ENCODE data around the gene C14orf39. TPM values are rescaled to one million over a fixed set of nuclear protein-coding genes. Genes with fewer than 3 reads are reported as not detected.

Gene C14orf39
- total RNA-seq, 2 experiments from 2014 or later, result not detected

- Mint-ChIP-seq H3K27me3 (ENCODE audit: low read depth) (peaks cover 81% of the 10 kb centered on the region), H3K36me3 (ENCODE audit: low read depth) (no peaks in the 10 kb centered on the region), H3K9me3 (no peaks in the 10 kb centered on the region), H3K4me1 (ENCODE audit: low read depth) (peaks cover 30% of the 10 kb centered on the region), H3K4me3 (no peak within 1 kb of the TSS), H3K27ac (no peak within 1 kb of the TSS)
- CTCF ChIA-PET, result no interaction called here
- no peak for DNase-seq
- intact Hi-C loops (cut with micrococcal nuclease), result loop anchor here (10.0 kb wide), 1 partner anchor 314 kb away; no protein-coding TSS in a partner anchor
These were observed 23.0 kb upstream of the C14orf39 start, which contains the start of gene SIX6 for GRCh38 chr14:60508707-60509437. SIX6 (plus strand) TSS chr14:60509146; CDS start chr14:60509399, 253 bp downstream.

DNA sequence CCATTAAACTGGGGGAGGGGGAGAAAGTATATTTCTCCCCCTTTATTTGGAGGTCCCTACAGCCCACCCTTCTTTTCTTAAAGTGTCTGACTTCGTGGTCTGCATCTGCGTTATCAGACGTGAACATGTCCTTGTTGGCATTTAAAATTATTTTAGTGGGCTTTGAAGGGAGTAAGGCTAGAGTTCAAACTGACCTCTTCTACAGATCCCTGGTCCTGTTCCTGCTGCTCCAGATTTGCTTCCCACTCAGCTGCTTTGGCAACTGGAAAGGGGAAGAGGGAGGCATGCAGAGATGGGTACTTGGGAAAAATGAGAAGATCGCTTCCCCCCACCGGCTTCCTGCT, 22.5 kb upstream of the C14orf39 start:
- Mint-ChIP-seq H3K27me3 (ENCODE audit: low read depth) (peaks cover 82% of the 10 kb centered on the region), H3K4me3 (no peak overlapping the region), H3K36me3 (ENCODE audit: low read depth) (no peaks in the 10 kb centered on the region), H3K4me1 (ENCODE audit: low read depth) (peaks cover 30% of the 10 kb centered on the region), H3K27ac (no peak overlapping the region), H3K9me3 (no peaks in the 10 kb centered on the region)
- CTCF ChIA-PET, result no interaction called here
- intact Hi-C loops (cut with micrococcal nuclease), result loop anchor here (10.0 kb wide), 1 partner anchor 314 kb away; no protein-coding TSS in a partner anchor
- no peak for DNase-seq

GRCh38 chr14:60506985-60507829, 21.3 kb upstream of the C14orf39 start:
- intact Hi-C loops (cut with micrococcal nuclease), result loop anchor here (2.0 to 10.0 kb wide), 2 partner anchors 22 to 312 kb away; no protein-coding TSS in a partner anchor
- Mint-ChIP-seq H3K36me3 (ENCODE audit: low read depth) (no peaks in the 10 kb centered on the region), H3K4me3 (no peak overlapping the region), H3K27me3 (ENCODE audit: low read depth) (peaks cover 78% of the 10 kb centered on the region), H3K4me1 (ENCODE audit: low read depth) (peaks cover 30% of the 10 kb centered on the region), H3K9me3 (no peaks in the 10 kb centered on the region), H3K27ac (no peak overlapping the region)
- no peak for DNase-seq
- CTCF ChIA-PET, result no interaction called here

GRCh38 chr14:60506462-60506984, 20.7 kb upstream of the C14orf39 start:
- CTCF ChIA-PET, result no interaction called here
- H3K36me3 Mint-ChIP-seq (ENCODE audit: low read depth), result no peaks in the 10 kb centered on the region
- no peak for DNase-seq
- no peak overlapping the region for H3K27ac Mint-ChIP-seq
- peaks cover 30% of the 10 kb centered on the region for H3K4me1 Mint-ChIP-seq (ENCODE audit: low read depth)
- no peaks in the 10 kb centered on the region for H3K9me3 Mint-ChIP-seq
- H3K27me3 Mint-ChIP-seq (ENCODE audit: low read depth), result peaks cover 79% of the 10 kb centered on the region
- intact Hi-C loops (cut with micrococcal nuclease), result loop anchor here (2.0 to 10.0 kb wide), 2 partner anchors 22 to 312 kb away; no protein-coding TSS in a partner anchor
- no peak overlapping the region for H3K4me3 Mint-ChIP-seq

DNA sequence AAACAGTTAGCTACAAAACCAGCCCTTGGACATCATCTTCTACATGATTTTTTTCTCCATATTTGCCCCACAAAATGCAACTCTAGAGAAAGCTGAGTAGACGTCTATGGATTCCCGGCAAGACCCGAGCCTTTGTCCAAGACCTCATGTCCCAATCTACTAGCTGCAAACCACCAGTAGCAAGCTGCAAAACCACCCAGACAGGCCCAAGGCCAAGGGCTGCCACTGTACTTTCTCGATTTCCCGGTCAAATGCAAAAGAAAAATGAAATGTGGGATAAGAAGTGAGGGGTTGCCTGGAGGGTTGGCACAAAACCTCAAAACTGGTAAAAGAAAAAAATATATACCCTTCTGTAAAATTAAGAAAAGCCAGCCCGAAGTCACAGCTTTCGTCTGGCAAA, 20.1 kb upstream of the C14orf39 start:
- intact Hi-C loops (cut with micrococcal nuclease), result loop anchor here (2.0 to 10.0 kb wide), 2 partner anchors 21 to 311 kb away; no protein-coding TSS in a partner anchor
- Mint-ChIP-seq H3K27ac (no peak overlapping the region), H3K36me3 (ENCODE audit: low read depth) (no peaks in the 10 kb centered on the region), H3K4me3 (no peak overlapping the region), H3K4me1 (ENCODE audit: low read depth) (peaks cover 28% of the 10 kb centered on the region), H3K27me3 (ENCODE audit: low read depth) (peaks cover 80% of the 10 kb centered on the region), H3K9me3 (no peaks in the 10 kb centered on the region)
- CTCF ChIA-PET, result interaction anchor here (0.6 kb wide), 1 partner anchor 10 kb away, joined by 3 read pairs; no protein-coding TSS in a partner anchor
- DNase-seq, result no peak

- no peak overlapping the region for H3K4me3 Mint-ChIP-seq
- DNase-seq, result no peak
These were observed 19.6 kb upstream of the C14orf39 start for GRCh38 chr14:60505448-60505847.

GRCh38 chr14:60502541-60502940, 16.7 kb upstream of the C14orf39 start:
- Mint-ChIP-seq H3K9me3 (no peaks in the 10 kb centered on the region), H3K4me1 (ENCODE audit: low read depth) (peaks cover 7% of the 10 kb centered on the region), H3K4me3 (no peak overlapping the region), H3K27me3 (ENCODE audit: low read depth) (peaks cover 52% of the 10 kb centered on the region), H3K36me3 (ENCODE audit: low read depth) (no peaks in the 10 kb centered on the region), H3K27ac (no peak overlapping the region)
- CTCF ChIA-PET, result interaction anchor here (0.7 kb wide), 1 partner anchor 151 kb away, joined by 3 read pairs; no protein-coding TSS in a partner anchor
- no peak for DNase-seq
- intact Hi-C loops (cut with micrococcal nuclease), result loop anchor here (10.0 kb wide), 1 partner anchor 308 kb away; no protein-coding TSS in a partner anchor

More at GRCh38 chr14:60505448-60505847, 19.6 kb upstream of the C14orf39 start:
- intact Hi-C loops (cut with micrococcal nuclease), result loop anchor here (10.0 kb wide), 1 partner anchor 311 kb away; no protein-coding TSS in a partner anchor
- no peaks in the 10 kb centered on the region for H3K9me3 Mint-ChIP-seq
- no peaks in the 10 kb centered on the region for H3K36me3 Mint-ChIP-seq (ENCODE audit: low read depth)
- H3K4me1 Mint-ChIP-seq (ENCODE audit: low read depth), result peaks cover 25% of the 10 kb centered on the region
- peaks cover 74% of the 10 kb centered on the region for H3K27me3 Mint-ChIP-seq (ENCODE audit: low read depth)
- no peak overlapping the region for H3K27ac Mint-ChIP-seq
- CTCF ChIA-PET, result interaction anchor here (0.6 kb wide), 1 partner anchor 11 kb away, joined by 3 read pairs; no protein-coding TSS in a partner anchor

- Mint-ChIP-seq H3K4me3 (no peak overlapping the region), H3K36me3 (ENCODE audit: low read depth) (no peaks in the 10 kb centered on the region), H3K27ac (no peak overlapping the region), H3K4me1 (ENCODE audit: low read depth) (no peaks in the 10 kb centered on the region), H3K9me3 (no peaks in the 10 kb centered on the region), H3K27me3 (ENCODE audit: low read depth) (peaks cover 22% of the 10 kb centered on the region)
- no peak for DNase-seq
- CTCF ChIA-PET, result interaction anchor here (0.5 to 1.1 kb wide), 2 partner anchors 17 to 286 kb away, joined by 3 read pairs; no protein-coding TSS in a partner anchor
- intact Hi-C loops (cut with micrococcal nuclease), result no loop called here
These were observed 10.1 kb upstream of the C14orf39 start for GRCh38 chr14:60495946-60496345.

DNA sequence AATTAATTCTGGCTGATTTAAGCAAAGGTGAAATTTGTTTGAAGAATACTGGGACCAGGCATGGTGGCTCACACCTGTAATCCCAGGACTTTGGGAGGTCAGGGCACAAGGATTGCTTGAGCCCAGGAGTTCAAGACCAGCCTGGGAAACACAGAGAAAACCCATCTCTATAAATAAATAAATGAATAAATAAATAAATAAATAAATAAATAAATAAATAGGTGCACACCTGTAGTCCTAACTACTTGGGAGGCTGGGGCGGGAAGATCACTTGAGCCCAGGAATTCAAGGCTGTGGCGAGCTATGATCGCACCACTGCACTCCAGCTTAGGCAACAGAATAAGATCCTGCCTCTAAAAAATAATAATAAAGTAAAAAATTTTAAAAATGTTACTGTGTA, 4.4 kb upstream of the C14orf39 start:
- Mint-ChIP-seq H3K27me3 (ENCODE audit: low read depth) (peaks cover 17% of the 10 kb centered on the region), H3K9me3 (no peaks in the 10 kb centered on the region)

GRCh38 chr14:60488175-60488574, 2.3 kb upstream of the C14orf39 start:
- Mint-ChIP-seq H3K4me3 (no peak overlapping the region), H3K9me3 (no peaks in the 10 kb centered on the region), H3K4me1 (ENCODE audit: low read depth) (peaks cover 2% of the 10 kb centered on the region), H3K27me3 (ENCODE audit: low read depth) (peaks cover 25% of the 10 kb centered on the region), H3K27ac (no peak overlapping the region), H3K36me3 (ENCODE audit: low read depth) (no peaks in the 10 kb centered on the region)
- no peak for DNase-seq
- intact Hi-C loops (cut with micrococcal nuclease), result no loop called here
- CTCF ChIA-PET, result no interaction called here

More for the DNA sequence above, 4.4 kb upstream of the C14orf39 start:
- Mint-ChIP-seq H3K4me1 (ENCODE audit: low read depth) (peaks cover 2% of the 10 kb centered on the region), H3K27ac (no peak overlapping the region), H3K36me3 (ENCODE audit: low read depth) (no peaks in the 10 kb centered on the region), H3K4me3 (no peak overlapping the region)
- no peak for DNase-seq
- intact Hi-C loops (cut with micrococcal nuclease), result no loop called here
- CTCF ChIA-PET, result interaction anchor here (1.3 kb wide), 1 partner anchor 140 kb away, joined by 6 read pairs; no protein-coding TSS in a partner anchor

- H3K4me3 Mint-ChIP-seq, result no peak overlapping the region
- H3K27ac Mint-ChIP-seq, result no peak overlapping the region
- H3K36me3 Mint-ChIP-seq (ENCODE audit: low read depth), result no peaks in the 10 kb centered on the region
- H3K9me3 Mint-ChIP-seq, result no peaks in the 10 kb centered on the region
- DNase-seq, result no peak
- H3K4me1 Mint-ChIP-seq (ENCODE audit: low read depth), result peaks cover 2% of the 10 kb centered on the region
- CTCF ChIA-PET, result no interaction called here
- peaks cover 27% of the 10 kb centered on the region for H3K27me3 Mint-ChIP-seq (ENCODE audit: low read depth)
- intact Hi-C loops (cut with micrococcal nuclease), result no loop called here
These were observed 1.3 kb upstream of the C14orf39 start for GRCh38 chr14:60487211-60487610.

DNA sequence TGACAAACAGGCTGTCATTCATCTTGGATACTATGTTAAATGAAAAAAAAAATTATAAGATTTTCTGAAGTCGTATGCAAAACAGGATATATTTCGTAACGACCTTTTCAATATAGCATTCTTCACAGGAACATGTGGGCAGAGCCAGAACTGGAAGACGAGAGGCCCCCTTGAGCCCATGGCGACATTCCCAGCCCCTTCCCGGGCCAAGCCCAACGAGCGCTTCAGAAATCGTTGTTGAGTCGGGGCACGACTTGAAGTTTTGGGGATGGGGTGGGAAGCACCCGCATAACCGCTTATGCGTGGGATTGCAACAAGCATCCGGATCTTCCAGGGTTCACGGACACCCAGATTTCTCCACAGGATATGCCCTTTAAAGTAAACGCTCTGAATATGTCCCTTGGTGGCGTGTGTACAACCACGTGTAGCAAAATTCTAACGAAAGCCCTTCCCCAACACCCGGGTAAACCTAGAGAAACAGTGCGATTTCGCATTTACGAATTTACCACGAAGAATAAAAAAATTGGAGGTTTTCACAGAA, 736 bp downstream of the C14orf39 start:
- H3K27ac Mint-ChIP-seq, result no peak overlapping the region
- no peaks in the 10 kb centered on the region for H3K36me3 Mint-ChIP-seq (ENCODE audit: low read depth)
- no peak overlapping the region for H3K4me3 Mint-ChIP-seq
- H3K27me3 Mint-ChIP-seq (ENCODE audit: low read depth), result peaks cover 29% of the 10 kb centered on the region
- peaks cover 6% of the 10 kb centered on the region for H3K9me3 Mint-ChIP-seq
- CTCF ChIA-PET, result no interaction called here
- intact Hi-C loops (cut with micrococcal nuclease), result loop anchor here (2.0 kb wide), 1 partner anchor 22 kb away; no protein-coding TSS in a partner anchor
- DNase-seq, result no peak
- peaks cover 2% of the 10 kb centered on the region for H3K4me1 Mint-ChIP-seq (ENCODE audit: low read depth)
